MV-4-11 (cell line): ENCODE measurements around the gene SDS.
"Not testable (repeated sequence)": the region's sequence is repeated elsewhere in the genome, so short reads cannot be mapped to it uniquely, and the experiment has no call there.

Experiments
- DNase-seq: peaks from one replicate; lab custom pipeline; 2025; lab: John Stamatoyannopoulos, UW

SDS gene

DNA sequence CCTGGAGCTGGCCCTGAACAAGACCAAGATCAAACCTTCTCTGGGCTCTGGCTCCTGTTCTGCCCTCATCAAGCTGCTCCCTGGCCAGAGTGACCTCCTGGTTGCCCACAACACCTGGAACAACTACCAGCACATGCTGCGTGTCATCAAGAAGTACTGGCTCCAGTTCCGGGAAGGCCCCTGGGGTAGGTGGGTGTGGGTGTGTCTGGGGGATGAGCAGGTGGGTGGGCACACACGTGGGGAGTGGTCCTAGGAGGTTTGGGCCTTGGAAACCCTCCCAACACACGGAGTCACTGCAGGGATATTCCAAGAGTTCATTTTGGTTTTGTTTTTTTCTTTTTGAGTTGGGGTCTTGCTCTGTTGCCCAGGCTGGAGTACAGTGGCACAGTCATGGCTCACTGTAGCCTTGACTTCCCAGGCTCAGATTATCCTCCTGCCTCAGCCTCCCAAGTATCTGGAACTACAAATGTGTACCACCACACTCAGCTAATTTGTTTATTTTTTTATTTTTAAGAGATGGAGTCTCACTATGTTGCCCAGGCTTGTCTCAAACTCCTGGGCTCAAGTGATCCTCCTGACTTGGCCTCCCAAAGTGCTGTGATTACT is 28.8 kb downstream of the SDS start:
- DNase-seq: no peak

DNA sequence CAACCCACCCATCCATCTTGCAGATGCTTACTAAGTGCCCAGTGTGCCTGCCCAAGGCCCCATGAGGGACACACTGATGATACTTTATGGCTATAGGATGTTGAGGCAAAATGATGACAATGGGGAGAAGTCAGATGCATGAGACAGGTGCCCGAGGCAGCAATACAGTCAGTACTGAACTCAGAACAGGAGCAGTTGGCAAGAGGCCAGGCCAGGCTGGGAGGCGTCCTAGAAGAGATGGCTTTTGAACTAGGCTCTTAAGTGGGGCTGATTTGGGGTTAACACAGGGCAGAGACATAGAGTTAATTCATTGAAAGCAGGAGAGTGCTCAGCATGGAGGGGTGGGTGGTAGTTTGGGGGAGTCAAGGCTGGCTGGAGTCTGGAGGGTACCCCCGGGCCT is 29.7 kb downstream of the SDS start:
- DNase-seq: no peak

GRCh38 chr12:113373440-113373839 is 30.2 kb downstream of the SDS start:
- DNase-seq: no peak

DNA sequence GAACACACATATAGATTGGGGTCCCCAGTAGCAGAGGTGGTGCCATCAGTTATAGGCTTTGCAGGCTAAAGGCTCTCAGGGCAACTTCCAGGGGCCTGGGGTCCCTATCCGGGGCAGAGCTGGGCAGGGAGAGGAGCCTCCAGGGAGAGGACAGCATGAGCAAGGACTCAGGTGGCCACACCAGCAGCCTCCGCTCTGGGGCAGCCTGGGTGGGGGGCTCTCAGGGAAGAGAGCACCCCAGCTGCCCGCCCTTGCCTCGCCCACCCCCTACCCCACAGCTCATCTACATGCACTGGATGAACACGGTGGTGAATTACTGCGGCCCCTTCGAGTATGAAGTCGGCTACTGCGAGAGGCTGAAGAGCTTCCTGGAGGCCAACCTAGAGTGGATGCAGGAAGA is 31.3 kb downstream of the SDS start:
- DNase-seq: no peak

DNA sequence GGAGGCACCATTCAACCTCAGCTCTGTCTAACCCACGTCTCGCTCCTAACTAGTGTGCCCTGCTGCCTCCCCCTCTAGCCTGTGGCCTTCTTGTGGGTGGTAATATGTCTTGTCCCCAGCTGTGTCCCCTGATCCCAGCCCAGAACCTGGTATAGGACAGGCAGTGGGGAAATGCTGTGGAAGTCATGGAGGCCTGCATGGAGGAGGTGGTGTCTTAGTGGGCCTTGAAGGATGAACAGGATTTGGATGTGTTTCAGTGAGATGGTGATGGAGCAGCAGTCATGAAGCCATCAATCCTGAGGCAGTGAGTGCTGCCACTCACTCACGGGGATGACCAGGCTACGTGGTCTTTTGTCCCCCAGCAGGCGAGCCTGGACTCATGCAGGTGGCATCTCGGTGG is 31.9 kb downstream of the SDS start:
- DNase-seq: no peak

DNA sequence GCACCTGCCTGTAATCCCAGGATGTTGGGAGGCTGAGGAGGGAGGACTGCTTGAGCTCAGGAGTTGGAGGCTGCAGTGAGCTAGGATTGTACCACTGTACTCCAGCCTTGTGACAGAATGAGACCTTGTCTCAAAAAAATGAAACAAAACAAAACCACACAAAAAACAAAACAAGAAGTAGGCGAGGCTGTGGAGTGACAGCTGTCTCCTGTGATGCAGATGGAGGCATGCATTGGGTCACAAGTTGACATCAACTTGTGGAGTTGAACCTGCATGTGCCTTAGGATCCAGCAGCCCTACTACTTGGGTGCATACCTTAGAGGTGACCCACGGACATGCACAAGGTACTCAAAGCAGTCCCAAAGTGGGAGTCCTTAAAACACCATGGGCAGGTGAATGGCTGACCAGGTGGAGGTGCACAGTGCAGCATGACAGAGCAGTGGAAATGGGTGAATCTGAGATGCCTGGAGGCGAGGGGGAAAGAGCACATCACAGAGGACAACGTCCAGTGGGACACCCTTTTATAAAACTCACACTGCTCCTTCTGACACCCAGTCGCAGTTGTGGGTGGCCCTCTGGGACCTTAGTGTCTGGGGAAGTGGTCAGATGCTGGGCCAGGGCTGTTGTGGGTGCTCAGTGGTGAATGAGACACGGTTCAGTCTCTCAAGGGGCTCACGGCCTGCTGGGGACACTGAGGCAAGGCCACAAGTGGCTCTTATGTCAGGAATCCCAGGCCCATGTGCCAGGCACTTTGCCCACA is 32.6 kb downstream of the SDS start:
- DNase-seq: no peak

GRCh38 chr12:113369391-113369985 is 34.2 kb downstream of the SDS start:
- peak; percentile 17 for DNase-seq

DNA sequence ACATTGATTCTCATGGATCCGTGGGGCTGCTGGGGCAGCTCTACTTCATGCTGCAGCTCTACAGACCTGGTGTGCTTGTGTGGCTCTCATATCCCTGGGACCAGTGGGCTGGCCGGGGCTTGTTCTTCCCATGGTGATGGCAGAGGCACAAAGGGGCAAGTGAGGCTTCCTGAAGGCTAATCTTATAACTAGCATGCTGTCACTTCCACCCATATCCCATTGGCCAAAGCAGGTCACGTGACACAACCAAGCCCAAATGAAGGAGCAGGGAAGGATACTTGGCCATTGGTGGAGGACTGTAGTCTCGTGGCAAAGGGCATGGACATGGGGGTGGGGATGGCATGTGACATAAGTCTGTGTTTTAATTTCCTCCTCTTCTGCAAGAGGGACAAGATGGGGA is 35.4 kb downstream of the SDS start:
- DNase-seq: no peak

- no peak for DNase-seq
Measured at GRCh38 chr12:113366827-113367226, 36.9 kb downstream of the SDS start.

- no peak for DNase-seq
Measured at GRCh38 chr12:113365639-113366395, 37.9 kb downstream of the SDS start.

DNA sequence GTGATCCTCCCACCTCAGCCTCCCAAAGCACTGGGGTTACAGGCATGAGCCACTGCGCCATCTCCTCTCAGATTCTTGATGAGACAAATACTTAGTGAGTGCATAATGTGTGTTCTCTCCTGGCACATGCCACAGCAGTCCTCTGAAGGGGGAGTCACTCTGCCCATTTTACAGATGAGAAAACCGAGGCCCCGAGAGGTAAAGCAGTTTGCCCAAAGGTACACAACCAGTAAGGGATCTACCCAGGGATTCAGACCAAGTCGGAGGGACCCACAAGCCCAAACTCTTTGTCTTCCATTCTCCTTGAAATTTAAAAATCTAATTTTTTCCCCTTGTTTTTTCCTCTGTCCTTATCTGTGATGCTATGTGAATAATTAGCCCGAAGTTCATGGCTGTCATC is 39.0 kb downstream of the SDS start:
- no peak for DNase-seq

DNA sequence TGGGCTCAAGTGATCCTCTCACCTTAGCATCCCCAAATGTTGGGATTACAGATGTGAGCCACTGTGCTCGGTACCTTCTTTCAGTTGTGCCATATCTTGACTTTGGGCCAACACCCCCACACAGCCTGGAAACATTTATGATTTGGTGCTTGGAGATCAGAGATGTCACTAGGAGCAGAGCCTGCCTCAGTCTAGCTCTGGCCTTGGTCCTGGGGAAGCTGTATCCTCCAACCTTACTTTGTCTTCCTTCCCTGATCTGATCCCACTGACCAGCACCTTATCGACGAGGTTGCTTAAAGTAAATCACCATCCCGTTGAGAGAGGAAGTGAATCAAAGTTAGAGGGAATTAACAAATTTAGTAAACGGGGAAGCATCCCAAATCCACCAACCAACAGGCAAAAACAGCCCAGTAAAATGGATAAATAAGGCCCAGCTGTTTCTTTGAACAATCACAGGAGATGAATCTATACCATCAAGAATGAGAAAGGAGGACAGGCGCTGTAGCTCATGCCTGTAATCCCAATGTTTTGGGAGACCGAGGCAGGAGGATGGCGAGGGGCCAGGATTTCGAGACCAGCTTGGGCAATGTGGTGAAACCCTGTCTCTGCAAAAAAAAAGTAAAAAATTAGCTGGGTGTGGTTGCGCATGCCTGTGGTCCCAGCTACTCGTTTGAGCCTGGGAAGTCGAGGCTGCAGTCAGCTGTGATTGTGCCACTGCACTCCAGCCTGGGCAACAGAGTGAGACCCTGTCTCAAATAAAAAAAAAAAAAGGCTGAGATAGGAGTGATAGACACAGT is 41.9 kb downstream of the SDS start:
- peak; percentile 1 for DNase-seq

DNA sequence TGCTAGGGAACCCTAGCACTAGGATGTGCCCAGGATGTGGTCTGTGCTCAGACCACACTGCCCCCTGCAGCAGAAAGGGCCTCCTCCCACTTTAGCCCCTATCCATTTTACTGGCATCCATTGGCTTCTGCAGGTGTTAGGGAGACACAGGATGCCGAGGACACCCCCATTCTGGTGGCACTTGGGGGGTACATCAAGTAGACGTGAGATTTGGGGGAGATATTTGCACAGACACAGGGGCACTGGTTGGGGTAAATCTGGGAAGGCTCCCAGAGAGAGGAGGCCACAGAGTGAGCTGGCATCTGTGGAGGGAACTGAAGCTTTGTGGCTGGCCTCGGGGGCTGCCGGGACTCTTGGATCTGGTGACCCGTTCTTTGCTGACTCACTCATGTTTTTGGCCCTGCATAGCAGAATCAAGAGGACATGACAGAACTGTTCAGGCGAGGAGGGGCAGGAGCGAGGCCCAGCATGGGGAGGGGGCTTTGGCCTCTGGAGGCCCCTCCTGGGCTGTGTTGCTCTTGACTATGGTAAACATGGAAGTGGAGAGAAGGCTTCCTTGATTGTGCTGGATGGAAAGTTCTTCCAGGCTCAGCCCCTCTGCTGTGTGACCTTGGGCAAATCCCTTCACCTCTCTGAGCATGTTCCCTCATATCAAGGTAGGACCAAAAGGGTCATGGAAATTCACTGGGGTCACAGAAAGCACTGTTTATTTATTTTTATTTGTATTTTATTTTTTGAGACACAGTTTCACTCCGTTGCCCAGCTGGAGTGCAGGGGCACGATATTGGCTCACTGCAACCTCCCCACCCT is 43.5 kb downstream of the SDS start:
- peak; percentile 66 for DNase-seq

DNA sequence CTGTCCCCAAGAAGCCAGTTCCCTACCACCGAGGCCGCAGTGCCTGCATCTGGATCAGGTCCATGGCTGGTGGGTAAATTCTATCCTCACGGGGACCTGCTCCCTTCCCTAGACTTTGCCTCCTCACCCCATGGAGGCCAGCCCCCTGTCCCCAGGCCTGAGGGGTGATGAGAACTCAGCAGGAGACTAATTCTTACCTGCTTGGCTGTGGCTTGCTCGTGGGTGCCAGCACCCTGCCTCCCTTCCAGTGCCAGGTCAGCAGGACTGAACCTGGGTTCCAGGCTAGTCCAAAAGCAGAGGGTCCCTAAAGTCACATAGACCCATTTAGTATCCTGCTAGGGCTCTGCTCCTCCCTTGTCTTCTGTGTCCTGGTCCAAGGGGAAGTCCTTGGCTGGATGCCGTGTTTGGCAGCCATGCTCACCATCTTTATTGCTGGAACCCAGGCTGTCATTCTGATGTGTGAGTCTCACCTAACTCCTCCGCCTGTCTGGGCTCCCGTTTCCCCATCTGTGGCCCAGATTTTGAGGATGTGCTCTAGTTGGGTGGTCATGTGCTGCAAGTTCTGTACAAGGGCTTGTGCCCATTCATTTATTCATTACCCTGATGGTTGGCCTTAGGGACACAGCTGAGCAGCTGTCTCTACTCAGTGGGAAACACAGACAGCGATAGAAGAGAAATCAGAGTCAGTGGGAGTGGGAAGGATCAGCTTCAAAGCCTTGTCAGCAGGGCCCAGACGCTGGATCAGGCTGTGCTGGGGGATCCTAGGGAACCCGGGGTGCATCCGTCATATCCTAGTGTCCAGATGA is 44.4 kb downstream of the SDS start:
- DNase-seq: peak; percentile 54

DNA sequence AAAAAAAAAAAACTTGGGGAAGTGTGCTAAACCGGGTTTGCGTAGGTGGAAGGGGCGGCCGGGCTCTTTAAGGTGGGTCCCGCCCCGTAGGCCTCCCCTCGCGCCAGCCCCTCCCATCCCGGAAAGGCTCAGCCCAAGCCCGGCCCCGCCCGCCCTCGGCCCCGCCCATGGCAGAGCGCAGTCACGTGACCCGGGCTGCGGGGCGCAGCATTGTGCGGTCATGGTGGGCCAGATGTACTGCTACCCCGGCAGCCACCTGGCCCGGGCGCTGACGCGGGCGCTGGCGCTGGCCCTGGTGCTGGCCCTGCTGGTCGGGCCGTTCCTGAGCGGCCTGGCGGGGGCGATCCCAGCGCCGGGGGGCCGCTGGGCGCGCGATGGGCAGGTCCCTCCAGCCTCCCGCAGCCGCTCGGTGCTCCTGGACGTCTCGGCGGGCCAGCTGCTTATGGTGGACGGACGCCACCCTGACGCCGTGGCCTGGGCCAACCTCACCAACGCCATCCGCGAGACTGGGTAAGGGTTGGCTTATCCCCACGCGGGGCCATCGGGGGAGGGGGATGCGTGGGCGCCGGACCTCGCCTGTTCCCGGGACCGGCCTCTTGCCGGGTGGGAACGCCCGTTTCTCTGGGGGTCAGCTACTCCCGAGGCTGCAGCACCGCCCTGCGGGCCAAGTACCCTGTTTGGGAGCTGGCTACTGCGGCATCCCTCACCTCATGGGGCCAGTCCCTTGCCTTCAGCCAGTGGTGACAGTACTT is 45.1 kb downstream of the SDS start, which contains the start of gene PLBD2:
PLBD2 (plus strand) TSS at position 207 of the 752 bp plus-strand sequence; CDS start at position 221, 14 bp downstream.
- DNase-seq: peak; percentile 87

- DNase-seq: not testable (repeated sequence)
Measured at GRCh38 chr12:113354192-113354591, 49.5 kb downstream of the SDS start.

DNA sequence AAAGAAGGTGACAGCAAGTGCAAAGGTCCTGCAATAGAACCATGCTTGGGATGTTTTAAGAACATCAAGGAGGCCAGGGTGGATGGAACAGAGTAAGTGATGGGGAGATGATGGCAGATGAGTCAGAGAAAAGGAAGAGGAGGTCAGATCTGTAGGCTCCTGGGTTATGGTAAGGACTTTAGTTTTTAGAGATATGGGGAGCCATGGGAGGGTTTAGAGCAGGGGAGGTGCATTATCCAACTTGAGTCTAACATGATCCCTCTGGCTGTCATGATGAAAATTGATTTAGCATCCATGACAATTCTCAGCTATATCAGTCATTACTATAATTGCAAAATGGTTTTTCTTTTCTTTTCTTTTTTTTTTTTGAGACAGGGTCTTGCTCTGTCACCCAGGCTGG is 52.6 kb downstream of the SDS start:
- no peak for DNase-seq

GRCh38 chr12:113348849-113349536 is 54.7 kb downstream of the SDS start:
- no peak for DNase-seq

GRCh38 chr12:113347892-113348291 is 55.8 kb downstream of the SDS start:
- DNase-seq: peak; percentile 69
